ENCODE results near the gene CLDN4. TPM values are rescaled to one million over a fixed set of nuclear protein-coding genes. Genes with fewer than 3 reads are reported as not detected.
A peak's percentile ranks its signal among the peaks of the same experiment; 100 is the strongest.
"Not testable (repeated sequence)": the region's sequence is repeated elsewhere in the genome, so short reads cannot be mapped to it uniquely, and the experiment has no call there.

The CLDN4 gene
- total RNA-seq, 1 donor from 2014 or later, result 201 TPM

- DNase-seq (ENCODE audit: low spot score), result no peak
Observed at GRCh38 chr7:73823873-73824592, 6.8 kb upstream of the CLDN4 start.

- no peak for DNase-seq (ENCODE audit: low spot score)
Observed at GRCh38 chr7:73824986-73825385, 5.8 kb upstream of the CLDN4 start.

DNA sequence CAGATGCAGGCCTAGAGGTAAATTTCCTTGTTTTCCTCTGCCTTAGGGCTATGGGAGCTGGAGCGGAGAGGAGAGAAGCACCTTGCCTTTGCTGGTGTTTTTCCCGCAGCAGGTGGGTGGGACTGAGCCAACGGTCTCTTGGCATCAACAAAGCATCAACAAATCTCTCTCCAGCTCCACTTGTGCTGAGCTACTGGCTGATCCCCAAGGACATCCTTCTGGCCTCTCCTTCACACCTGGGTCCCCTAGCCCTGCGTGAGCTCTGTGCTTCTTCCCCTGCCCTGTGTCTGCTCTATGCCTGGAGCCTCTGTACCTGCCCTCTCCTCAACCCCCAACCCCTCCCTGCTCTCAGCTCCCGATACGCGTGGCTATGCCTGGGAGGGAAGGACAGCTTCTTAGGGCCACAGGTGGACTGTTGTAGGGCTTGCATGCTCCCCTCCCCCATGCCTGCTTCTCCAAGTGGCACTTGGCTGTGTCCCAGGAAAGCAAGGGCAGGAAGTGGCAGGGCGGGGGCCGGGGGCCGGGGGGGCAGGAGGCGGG lies 3.2 kb upstream of the CLDN4 start:
- peak; percentile 84 for DNase-seq (ENCODE audit: low spot score)

- peak; percentile 81 for DNase-seq (ENCODE audit: low spot score)
Observed at GRCh38 chr7:73828107-73828803, 2.5 kb upstream of the CLDN4 start.

DNA sequence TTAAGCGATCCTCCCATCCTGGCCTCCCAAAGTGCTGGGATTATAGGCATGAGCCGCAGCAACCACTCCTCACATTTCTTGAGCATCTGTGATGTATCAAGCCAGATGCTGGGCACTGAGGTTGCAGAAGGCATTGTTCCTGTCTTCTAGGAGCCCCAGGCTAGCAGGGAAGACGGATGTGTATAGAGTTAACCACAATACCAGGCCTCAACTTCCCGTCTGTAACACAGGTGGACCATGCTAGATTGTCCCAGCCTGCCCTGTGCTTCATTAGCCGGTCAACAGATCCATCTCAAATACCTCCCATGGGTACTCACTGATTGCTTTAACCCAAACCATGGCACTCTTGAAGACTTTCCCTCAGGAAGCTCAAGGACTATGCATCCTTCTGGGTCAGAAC lies 1.8 kb upstream of the CLDN4 start:
- DNase-seq (ENCODE audit: low spot score), result no peak

DNA sequence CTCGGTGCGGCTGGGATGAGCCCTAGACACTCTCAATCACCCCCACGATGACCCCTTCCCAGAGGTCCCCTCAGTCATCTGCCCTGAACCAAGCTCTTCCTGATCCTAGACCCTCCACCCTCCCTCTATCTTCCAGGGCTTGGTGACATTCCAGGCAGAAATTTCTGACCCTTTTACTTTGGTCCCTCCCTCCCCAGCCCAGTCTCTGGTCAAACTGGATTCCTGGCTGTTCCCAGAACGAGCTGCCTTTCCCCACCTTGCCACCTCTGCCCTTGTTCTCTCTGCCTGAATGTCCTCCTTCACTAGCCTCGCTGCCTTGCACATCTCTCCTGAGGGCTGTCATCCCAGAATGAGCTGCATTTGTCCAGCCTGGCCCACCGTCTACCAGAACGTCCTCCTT lies 1.3 kb upstream of the CLDN4 start:
- no peak for DNase-seq (ENCODE audit: low spot score)

DNA sequence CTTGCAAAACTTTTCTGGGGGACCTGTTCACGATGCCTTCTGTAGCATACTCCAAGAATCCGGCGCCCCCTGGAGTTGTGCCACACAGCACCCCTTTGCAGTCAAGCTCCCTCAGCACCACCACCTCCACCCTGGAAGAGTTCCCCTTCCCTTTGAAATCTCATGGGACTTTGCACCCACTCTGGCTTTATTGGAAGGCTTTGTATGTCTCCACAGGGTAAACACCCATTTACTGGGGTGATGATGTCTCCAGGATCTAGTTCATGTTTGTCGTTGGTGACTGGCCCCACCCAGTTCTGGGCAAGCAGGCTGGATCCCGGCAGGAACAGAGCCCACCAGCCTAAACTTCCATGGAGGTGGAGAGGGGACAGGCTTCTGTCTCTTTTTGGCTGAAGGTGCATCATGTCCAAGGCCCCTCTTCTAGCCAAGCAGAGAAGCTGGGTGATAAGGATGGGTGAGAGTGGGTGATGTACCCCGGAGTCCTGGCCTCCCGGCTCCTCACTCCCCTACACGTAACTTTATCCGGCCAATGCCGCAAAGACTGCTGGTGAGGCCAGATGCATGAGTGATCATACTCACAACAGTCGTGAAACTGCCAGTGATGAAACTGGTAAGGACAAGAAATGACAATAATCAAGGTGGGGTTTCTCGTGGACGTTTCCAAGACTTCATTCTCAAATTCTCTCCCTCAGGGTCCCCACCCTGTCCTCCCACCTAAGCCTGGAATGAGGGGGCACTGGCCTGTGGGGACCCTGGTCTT lies 695 bp upstream of the CLDN4 start:
- peak; percentile 53 for DNase-seq (ENCODE audit: low spot score)

DNA sequence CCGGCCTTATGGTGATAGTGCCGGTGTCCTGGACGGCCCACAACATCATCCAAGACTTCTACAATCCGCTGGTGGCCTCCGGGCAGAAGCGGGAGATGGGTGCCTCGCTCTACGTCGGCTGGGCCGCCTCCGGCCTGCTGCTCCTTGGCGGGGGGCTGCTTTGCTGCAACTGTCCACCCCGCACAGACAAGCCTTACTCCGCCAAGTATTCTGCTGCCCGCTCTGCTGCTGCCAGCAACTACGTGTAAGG lies 713 bp downstream of the CLDN4 start:
- DNase-seq (ENCODE audit: low spot score), result no peak

- peak; percentile 85 for DNase-seq (ENCODE audit: low spot score)
Observed at GRCh38 chr7:73831834-73832651, 1.2 kb downstream of the CLDN4 start.

DNA sequence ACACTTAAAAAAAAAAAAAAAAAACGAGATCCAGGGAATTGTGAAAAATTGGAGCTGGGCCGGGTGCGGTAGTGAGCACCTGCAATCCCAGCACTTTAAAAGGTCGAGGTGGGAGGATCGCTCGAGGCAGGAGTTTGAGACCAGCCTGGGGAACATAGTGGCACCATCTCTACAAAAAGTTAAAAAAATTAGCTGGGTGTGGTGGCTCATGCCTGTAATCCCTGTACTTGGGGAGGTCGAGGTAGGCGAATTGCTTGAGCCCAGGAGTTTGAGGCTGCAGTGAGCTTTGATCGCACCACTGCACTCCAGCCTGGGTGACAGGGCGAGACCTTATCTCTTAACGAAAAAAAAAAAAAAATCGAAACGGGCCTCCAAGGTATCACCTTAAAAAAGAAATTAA lies 2.0 kb downstream of the CLDN4 start:
- no peak for DNase-seq (ENCODE audit: low spot score)

GRCh38 chr7:73833251-73833919 lies 2.6 kb downstream of the CLDN4 start:
- DNase-seq (ENCODE audit: low spot score), result no peak

DNA sequence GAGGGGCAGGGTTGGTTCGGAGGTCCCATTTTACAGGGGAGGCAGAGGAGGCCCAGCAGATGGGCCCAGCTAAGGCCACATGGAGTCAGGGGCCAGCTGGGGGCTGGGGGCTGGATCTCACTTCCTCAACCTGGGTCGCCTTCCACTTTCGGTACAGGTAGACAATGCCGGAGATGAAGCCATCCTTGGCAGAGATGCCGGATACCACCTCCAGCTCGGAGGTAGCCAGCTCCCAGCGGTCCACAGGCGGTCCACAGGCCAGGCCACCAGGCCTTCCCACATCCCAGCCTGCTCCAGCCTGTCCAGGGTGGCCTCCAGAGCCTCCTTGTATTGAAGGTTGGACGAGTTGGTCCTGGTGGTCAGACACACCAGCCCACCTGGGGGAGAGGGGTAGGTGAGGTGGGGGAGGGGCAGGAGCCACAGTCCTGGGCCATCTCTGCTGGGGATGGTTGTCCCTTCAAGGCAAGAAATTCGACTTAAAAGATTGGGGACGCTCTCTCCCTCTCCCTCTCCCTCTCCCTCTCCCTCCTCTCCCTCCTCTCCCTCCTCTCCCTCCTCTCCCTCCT lies 3.9 kb downstream of the CLDN4 start:
- DNase-seq (ENCODE audit: low spot score), result no peak

DNA sequence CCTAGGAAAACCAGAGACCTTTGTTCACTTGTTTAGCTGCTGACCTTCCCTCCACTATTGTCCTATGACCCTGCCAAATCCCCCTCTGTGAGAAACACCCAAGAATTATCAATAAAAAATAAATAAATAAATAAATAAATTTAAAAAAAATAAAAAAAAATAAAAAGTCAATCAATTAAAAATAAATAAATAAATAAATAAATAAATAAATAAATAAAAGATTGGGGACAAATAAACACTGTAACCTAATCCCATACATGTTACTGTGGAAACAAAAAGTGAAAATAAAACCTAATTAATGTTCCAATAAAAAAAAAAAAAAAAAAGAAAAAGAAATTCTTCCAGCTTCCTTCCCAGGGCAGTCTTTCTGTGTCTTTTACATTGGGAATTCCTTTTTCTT lies 6.4 kb downstream of the CLDN4 start:
- DNase-seq (ENCODE audit: low spot score), result not testable (repeated sequence)

- DNase-seq (ENCODE audit: low spot score), result no peak
Observed at GRCh38 chr7:73838642-73839041, 7.8 kb downstream of the CLDN4 start.

DNA sequence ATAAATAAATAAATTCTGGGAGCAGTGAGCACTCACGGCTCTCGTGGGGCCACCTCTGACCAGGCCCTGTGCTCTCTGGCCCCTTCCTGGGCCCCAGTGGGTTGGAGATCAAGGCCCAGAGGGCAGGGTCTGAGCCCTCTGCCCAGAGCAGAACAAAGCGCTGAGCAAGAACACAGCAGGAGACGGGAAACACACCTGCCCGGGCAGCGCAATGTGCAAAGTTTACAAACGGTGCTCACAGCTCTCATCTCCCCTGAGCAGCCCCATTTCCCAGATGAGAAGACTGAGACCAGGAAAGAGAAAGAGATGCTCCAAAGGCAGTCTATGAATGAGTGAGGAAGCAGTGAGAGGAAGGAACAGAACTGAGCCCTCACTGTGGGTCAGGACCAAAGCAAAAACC lies 8.5 kb downstream of the CLDN4 start:
- no peak for DNase-seq (ENCODE audit: low spot score)

- no peak for DNase-seq (ENCODE audit: low spot score)
Observed at GRCh38 chr7:73839743-73840714, 9.2 kb downstream of the CLDN4 start.

GRCh38 chr7:73840715-73841379 lies 10.1 kb downstream of the CLDN4 start:
- no peak for DNase-seq (ENCODE audit: low spot score)

- DNase-seq (ENCODE audit: low spot score), result no peak
Observed at GRCh38 chr7:73841689-73842066, 10.9 kb downstream of the CLDN4 start.

Data from mucosa of gallbladder (tissue), 1 donor.